Cardiac ventricle fibroblast (primary cell): Measurements from ENCODE around the gene DNAAF2. TPM values are rescaled to one million over a fixed set of nuclear protein-coding genes. Genes with fewer than 3 reads are reported as not detected.

ENCODE experiments used
- total RNA-seq: library from RNA; depleted of rRNA; stranded (reverse); fragments of >200 nt; gene quantifications from 2 replicates; pipeline ENCODE4 v1.2.3, GENCODE V29; 2015

Gene DNAAF2
- 9.9 and 10.8 TPM in 2 replicates for total RNA-seq

GRCh38 chr14:49634547-49635334, at the start of gene DNAAF2:
DNAAF2 (minus strand) TSS chr14:49635244; CDS start chr14:49635149, 95 bp downstream.

GRCh38 chr14:49620182-49621113, 14.6 kb downstream of the DNAAF2 start, which contains the start of the genes MGAT2 and RPL36AL:
MGAT2 (plus strand) TSS chr14:49620799; CDS start chr14:49621269, 470 bp downstream.
RPL36AL (minus strand) TSS chr14:49620626; CDS start chr14:49619104, 1,522 bp downstream.

GRCh38 chr14:49598485-49599300, 36.4 kb downstream of the DNAAF2 start, which contains the start of gene LRR1:
LRR1 (plus strand) TSS chr14:49598940; CDS start chr14:49599021, 81 bp downstream.

GRCh38 chr14:49585803-49586672, 49.0 kb downstream of the DNAAF2 start, which contains the start of gene RPS29:
RPS29 (minus strand) TSS chr14:49586380; CDS start chr14:49586346, 34 bp downstream.

Other genes starting within 250 kb of the DNAAF2 start
- gene RPS29, start 48.9 kb downstream of the DNAAF2 start, total RNA-seq: 5,836 and 7,362 TPM in 2 replicates
- gene LRR1, start 36.3 kb downstream of the DNAAF2 start, total RNA-seq: 5.7 and 8.6 TPM in 2 replicates
- gene RPL36AL, start 14.6 kb downstream of the DNAAF2 start, total RNA-seq: 189 and 206 TPM in 2 replicates
- 65.4 and 73.8 TPM in 2 replicates for gene MGAT2, start 14.4 kb downstream of the DNAAF2 start, total RNA-seq
- gene POLE2, start 53.0 kb upstream of the DNAAF2 start, total RNA-seq: 0.88 and 2.0 TPM in 2 replicates
- gene KLHDC1, start 57.9 kb upstream of the DNAAF2 start, total RNA-seq: 3.0 and 3.2 TPM in 2 replicates
- 30.8 and 54.0 TPM in 2 replicates for gene KLHDC2, start 132.9 kb upstream of the DNAAF2 start, total RNA-seq
- gene NEMF, start 217.5 kb upstream of the DNAAF2 start, total RNA-seq: 32.2 and 34.5 TPM in 2 replicates